Measurements from ENCODE around the gene SLC39A8.

SLC39A8 gene

DNA sequence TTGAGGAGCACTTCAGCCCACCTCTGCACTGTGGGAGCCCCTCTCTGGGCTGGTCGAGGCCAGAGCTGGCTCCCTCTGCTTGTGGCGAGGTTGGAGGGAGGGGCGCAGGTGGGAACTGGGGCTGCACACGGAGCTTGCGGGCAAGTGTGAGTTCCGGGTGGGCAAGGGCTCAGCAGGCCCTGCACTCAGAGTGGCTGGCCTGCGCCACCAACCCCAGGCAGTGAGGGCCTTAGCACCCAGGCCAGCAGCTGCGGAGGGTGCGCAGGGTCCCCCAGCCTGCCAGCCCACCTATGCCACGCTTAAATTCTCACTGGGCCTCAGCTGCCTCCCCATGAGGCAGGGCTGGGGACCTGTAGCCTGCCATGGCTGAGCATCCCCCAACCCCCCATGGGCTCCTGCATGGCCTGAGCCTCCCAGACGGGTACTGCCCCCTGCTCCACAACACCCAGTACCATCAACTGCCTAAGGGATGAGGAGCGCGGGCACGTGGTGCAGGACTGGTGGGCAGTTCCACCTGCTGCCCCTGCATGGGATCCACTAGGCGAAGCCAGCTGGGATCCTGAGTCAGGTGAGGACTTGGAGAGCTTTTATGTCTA lies 110.9 kb downstream of the SLC39A8 start:
- no peak for DNase-seq (ENCODE audit: low read depth in 2 of 2)

DNA sequence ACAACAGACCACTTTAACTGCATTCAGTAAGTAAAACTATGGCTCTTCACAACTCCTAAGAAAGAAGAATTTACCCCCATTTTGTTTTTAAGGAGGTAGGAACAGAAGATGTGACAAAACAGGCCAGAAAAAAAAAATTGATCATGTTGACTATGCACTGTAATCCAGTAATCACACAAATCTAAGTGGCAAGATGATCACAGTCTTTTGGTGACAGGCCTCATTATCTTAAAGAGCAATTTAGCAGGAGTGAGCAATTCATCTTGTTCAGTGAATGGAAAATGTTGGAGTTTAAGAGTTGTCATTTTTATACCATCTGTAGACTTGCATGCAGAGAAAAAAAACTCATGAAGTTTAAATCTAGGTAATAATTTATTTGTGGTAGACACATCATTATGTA lies 115.1 kb downstream of the SLC39A8 start:
- no peak for DNase-seq (ENCODE audit: low read depth in 2 of 2)

DNA sequence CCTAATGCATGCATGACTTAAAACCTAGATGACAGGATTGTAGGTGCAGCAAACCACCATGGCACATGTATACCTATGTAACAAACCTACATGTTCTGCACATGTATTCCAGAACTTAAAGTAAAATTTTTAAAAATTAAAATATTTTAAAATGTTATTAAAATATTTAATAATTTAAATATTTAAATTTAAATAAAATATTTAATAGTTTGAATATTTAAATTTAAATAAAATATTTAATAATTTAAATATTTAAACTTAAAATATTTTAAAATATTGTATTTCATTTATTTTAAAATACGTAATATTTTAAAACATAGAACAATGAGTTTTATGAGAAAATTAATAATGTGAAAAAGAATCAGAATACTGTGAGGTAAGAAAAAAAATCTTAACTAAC lies 117.9 kb downstream of the SLC39A8 start:
- DNase-seq (ENCODE audit: low read depth in 2 of 2): no peak

DNA sequence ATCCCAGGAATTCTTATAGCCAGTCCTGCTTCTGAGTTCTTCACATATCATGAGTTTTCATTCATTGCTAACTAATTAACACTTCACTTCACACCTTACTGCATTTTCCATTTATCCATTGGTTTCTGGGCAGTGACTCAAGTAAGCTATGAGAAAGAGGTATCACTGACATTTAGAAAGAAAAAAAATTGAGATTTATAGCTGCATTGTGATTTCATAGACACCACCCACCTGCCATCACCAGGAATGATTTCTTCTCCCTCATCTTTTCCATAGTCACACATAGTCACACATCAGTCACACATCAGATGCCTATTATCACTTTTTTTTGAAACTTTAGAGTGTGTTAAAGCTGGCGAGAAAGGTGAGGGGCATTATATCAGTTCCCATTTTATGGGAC lies 121.8 kb downstream of the SLC39A8 start:
- DNase-seq (ENCODE audit: low read depth in 2 of 2): no peak

DNA sequence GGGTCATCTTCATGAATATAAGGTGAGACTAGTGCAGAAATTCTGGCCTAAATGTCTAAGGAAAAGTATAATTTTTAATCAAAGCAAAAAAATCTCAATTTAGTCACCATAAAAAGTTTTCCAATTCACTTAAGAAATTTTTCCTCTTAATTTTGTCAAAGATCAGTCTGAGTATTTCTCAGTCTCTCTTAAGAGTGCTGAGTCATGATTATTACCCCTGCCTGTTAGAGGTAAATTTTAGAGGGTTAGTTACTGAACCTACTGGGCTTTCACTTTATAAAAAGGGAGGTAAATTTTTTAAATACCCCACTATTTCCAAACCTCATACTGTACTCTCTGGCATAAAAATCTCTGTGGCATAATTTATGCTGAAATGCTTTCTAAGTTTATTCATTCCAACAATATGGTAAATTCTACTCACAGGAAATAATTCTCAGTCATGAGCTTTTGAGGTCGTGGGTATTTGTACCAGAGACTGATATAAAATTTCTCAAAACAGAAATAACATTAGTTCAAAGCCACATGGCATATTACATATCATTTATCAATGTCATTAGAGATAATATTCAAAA lies 122.4 kb downstream of the SLC39A8 start:
- DNase-seq (ENCODE audit: low read depth in 2 of 2): no peak

DNA sequence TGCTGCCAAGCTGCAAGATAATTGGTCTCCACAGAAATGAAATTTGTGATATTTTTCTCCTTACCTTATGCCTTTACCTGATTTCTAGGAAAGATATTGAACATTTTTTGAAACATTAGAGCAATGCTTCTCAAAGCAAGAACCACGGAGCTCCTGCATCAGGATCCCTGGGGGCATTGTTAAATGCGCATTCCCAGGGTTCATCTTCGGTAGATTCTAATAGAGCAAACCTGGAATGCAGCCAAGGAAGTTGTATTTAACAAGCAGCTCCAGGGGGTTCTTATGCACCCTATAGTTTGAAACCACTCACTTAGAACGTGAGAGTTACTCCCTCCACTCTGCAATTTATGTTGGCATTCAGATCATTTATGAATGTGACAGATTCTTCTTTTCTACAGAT lies 126.2 kb downstream of the SLC39A8 start:
- DNase-seq (ENCODE audit: low read depth in 2 of 2): no peak

DNA sequence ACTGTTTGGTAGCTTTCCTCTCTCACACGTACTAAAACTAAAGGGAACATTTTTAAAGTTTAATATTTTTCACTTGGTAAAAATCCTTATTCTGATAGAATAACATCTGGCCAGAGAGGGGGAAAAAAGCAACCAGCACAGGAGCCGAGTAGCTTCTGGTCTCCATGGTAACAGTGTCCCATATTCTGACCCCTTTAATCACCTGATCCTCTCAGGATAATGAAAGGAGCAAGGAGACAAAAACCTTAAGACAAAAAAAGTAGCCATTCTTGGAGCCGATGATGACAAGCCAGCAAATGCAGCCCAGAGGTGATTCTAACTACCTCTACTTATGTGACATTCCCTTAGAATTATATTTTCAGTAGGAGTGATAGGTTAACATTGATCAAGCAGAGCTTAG lies 126.6 kb downstream of the SLC39A8 start:
- DNase-seq (ENCODE audit: low read depth in 2 of 2): no peak

DNA sequence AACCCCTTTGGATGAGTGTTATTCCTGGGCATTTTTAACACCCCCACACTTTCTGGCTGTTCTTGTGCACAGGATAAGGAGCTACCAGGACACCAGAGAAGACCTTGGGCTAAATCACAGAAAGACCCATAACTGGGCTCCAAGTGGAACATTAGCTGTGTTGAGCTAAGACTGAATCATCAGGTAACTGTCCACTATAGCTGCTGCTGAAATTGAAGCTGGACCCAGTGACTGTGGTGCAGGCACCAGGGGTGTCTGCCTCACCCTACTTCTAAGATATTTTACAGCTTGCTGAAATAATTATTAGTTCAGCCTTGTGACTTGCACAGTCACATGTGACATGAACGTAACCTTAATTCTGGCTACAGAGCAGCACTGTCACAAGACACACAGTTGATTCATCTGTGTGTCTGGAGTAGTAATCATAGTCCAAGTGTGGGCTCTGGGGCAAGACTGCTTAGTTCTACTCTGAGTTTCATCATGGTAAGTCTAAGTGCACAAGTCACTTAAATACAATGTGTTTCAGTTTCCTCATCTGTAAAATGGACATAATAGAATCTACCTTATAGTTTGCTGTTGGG lies 127.4 kb downstream of the SLC39A8 start:
- DNase-seq (ENCODE audit: low read depth in 2 of 2): no peak

DNA sequence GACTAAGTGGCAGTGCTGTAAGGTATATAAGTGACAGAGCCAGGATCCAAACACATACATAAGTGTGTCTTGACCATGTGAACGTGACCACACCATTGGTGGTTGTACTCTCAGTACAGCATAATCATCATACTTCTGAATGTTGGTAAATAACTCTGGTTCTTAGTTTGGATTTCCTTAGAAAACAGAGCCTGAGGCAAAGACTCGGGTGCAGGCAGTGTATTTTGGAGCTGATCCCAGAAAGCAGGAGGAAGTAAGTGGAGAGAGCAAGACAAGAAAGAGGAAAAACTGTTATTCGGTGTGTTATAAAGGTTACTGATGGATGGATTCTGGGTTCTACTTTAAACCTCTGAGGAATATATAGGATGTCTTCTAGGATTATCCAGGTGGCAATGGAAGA lies 127.9 kb downstream of the SLC39A8 start:
- no peak for DNase-seq (ENCODE audit: low read depth in 2 of 2)

DNA sequence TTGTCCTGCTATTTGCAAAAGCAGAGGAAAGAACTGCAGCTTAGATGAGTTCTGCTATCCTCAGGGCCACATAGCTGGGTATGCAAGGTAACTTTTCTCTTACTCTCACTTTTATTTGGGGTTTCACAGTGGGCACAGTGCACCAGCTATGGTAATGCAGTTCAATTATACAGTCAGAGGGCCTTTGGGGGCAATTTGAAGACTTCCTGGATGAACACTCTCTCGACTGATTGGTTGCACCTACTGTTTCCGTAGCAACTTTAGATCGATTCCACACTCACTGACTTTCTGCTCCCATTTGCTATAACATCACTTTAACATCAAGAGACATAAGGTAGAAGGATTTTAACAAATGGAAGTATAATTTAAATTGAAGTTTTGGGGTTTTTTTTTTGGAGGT lies 128.6 kb downstream of the SLC39A8 start:
- DNase-seq (ENCODE audit: low read depth in 2 of 2): no peak

DNA sequence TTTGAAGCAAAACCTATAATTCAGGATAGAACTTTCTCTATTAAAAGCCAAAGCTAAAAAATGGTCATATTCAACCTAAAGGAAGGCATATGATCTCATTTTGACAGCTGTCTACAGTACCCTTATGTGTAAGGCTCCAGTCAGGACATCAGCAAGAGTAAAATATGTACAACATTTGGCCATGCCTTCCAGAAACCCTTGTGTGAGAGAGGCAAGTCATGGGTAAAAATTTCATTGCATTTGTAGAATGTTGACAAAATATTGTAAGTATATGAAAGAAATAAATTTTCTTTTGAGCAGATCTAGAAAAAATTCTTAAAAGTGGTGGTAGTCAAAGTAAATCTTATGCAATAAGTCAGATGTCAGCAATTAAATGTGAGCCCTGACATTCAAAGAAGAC lies 132.3 kb downstream of the SLC39A8 start:
- no peak for DNase-seq (ENCODE audit: low read depth in 2 of 2)
